Loucy (cell line): Measurements from ENCODE around the gene SAP30L.

Experiments
- H2AFZ ChIP-seq: fragments of 200-600 bp; sonication (generic); 2 replicates; pipeline ENCODE4 v1.6.0; 2016; ENCODE audit warnings: antibody characterized with exemption, mild to moderate bottlenecking, low read length, moderate library complexity
- H3F3A ChIP-seq: fragments of 200-600 bp; 2 replicates; pipeline ENCODE4 v1.6.0; 2016; ENCODE audit warnings: antibody characterized with exemption, low read depth, mild to moderate bottlenecking
- H3K27me3 ChIP-seq: fragments of 200-600 bp; sonication (generic); 2 replicates; pipeline ENCODE4 v1.6.1; 2014; ENCODE audit warnings: low read length, mild to moderate bottlenecking; ENCODE audit not compliant: insufficient read depth, poor library complexity, severe bottlenecking
- H3K36me3 ChIP-seq: fragments of 200-600 bp; sonication (generic); 2 replicates; pipeline ENCODE4 v1.6.1; 2016; ENCODE audit warnings: low read length; ENCODE audit not compliant: insufficient read depth
- H3K4me1 ChIP-seq: fragments of 200-600 bp; sonication (generic); 2 replicates; pipeline ENCODE4 v1.5.1; 2014; ENCODE audit warnings: low read length, mild to moderate bottlenecking; ENCODE audit not compliant: insufficient read depth, poor library complexity, severe bottlenecking
- H3K4me2 ChIP-seq: fragments of 200-600 bp; sonication (generic); 2 replicates; pipeline ENCODE4 v1.6.0; 2014; ENCODE audit warnings: antibody characterized with exemption, low read length, low read depth, mild to moderate bottlenecking; ENCODE audit not compliant: poor library complexity, severe bottlenecking
- H3K4me3 ChIP-seq: fragments of 200-600 bp; sonication (generic); 2 replicates; pipeline ENCODE4 v1.5.1; 2014; ENCODE audit warnings: low read length, mild to moderate bottlenecking, mixed read lengths; ENCODE audit not compliant: poor library complexity, severe bottlenecking
- H3K79me2 ChIP-seq: fragments of 200-600 bp; sonication (generic); 2 replicates; pipeline ENCODE4 v1.6.1; 2014; ENCODE audit warnings: low read length; ENCODE audit not compliant: insufficient read depth
- H3K9ac ChIP-seq: fragments of 200-600 bp; sonication (generic); 2 replicates; pipeline ENCODE4 v1.6.0; 2014; ENCODE audit warnings: mild to moderate bottlenecking, low read depth, low read length, moderate library complexity; ENCODE audit not compliant: poor library complexity, severe bottlenecking
- H3K9me2 ChIP-seq: fragments of 200-600 bp; sonication (generic); replicated peaks from 2 replicates; pipeline ENCODE4 v1.6.1; 2016; ENCODE audit warnings: low read depth, low read length, mixed read lengths
- H3K9me3 ChIP-seq: fragments of 200-600 bp; sonication (generic); 2 replicates; pipeline ENCODE4 v1.6.1; 2014; ENCODE audit warnings: mild to moderate bottlenecking, antibody characterized with exemption, low read length, low read depth; ENCODE audit not compliant: insufficient read depth
- H4K20me1 ChIP-seq: fragments of 200-600 bp; sonication (generic); 2 replicates; pipeline ENCODE4 v1.6.0; 2014; ENCODE audit warnings: antibody characterized with exemption, low read length, mild to moderate bottlenecking; ENCODE audit not compliant: insufficient read depth, poor library complexity, severe bottlenecking
- CTCF ChIP-seq: fragments of 200-600 bp; sonication (generic); conservative IDR thresholded peaks from 2 replicates; pipeline ENCODE4 v1.5.1; 2014; ENCODE audit warnings: mild to moderate bottlenecking, antibody characterized with exemption, low read length
- EZH2phosphoT487 ChIP-seq: fragments of 200-600 bp; IDR thresholded peaks from 2 replicates; pipeline ENCODE4 v1.6.1; 2018; ENCODE audit warnings: antibody characterized with exemption, mild to moderate bottlenecking, moderate library complexity, borderline replicate concordance

Gene SAP30L

GRCh38 chr5:154430961-154431630, 14.7 kb upstream of the SAP30L start:
- TF ChIP-seq EZH2phosphoT487 (no peak), CTCF (no peak)
- Histone ChIP-seq H3K9me3 (no peaks in the 10 kb centered on the region), H3K79me2 (no peaks in the 10 kb centered on the region), H3K4me3 (no peak overlapping the region), H3K9ac (no peak overlapping the region), H3F3A (no peaks in the 10 kb centered on the region), H3K4me2 (no peak overlapping the region), H3K4me1 (no peaks in the 10 kb centered on the region), H4K20me1 (no peaks in the 10 kb centered on the region), H3K27me3 (no peaks in the 10 kb centered on the region), H3K36me3 (no peaks in the 10 kb centered on the region), H3K9me2 (no peaks in the 10 kb centered on the region), H2AFZ (no peak overlapping the region)

GRCh38 chr5:154435226-154435625, 10.6 kb upstream of the SAP30L start:
- Histone ChIP-seq H3K9ac (no peak overlapping the region), H3F3A (no peaks in the 10 kb centered on the region), H3K79me2 (no peaks in the 10 kb centered on the region), H3K9me3 (no peaks in the 10 kb centered on the region), H3K36me3 (no peaks in the 10 kb centered on the region), H3K27me3 (no peaks in the 10 kb centered on the region), H3K4me2 (no peak overlapping the region), H3K4me1 (no peaks in the 10 kb centered on the region), H3K4me3 (no peak overlapping the region), H4K20me1 (no peaks in the 10 kb centered on the region), H3K9me2 (no peaks in the 10 kb centered on the region), H2AFZ (no peak overlapping the region)
- TF ChIP-seq CTCF (no peak), EZH2phosphoT487 (no peak)

- Histone ChIP-seq H3K9me3 (no peaks in the 10 kb centered on the region), H3K9ac (no peak overlapping the region), H2AFZ (no peak overlapping the region), H3K79me2 (no peaks in the 10 kb centered on the region), H3F3A (no peaks in the 10 kb centered on the region), H3K36me3 (no peaks in the 10 kb centered on the region), H3K9me2 (no peaks in the 10 kb centered on the region), H3K27me3 (no peaks in the 10 kb centered on the region), H4K20me1 (no peaks in the 10 kb centered on the region), H3K4me1 (no peaks in the 10 kb centered on the region), H3K4me2 (no peak overlapping the region), H3K4me3 (no peak overlapping the region)
- TF ChIP-seq CTCF (no peak), EZH2phosphoT487 (no peak)
These were observed 8.4 kb upstream of the SAP30L start for GRCh38 chr5:154437281-154437965.
